ENCODE data around the gene CDH4.

CDH4 gene

DNA sequence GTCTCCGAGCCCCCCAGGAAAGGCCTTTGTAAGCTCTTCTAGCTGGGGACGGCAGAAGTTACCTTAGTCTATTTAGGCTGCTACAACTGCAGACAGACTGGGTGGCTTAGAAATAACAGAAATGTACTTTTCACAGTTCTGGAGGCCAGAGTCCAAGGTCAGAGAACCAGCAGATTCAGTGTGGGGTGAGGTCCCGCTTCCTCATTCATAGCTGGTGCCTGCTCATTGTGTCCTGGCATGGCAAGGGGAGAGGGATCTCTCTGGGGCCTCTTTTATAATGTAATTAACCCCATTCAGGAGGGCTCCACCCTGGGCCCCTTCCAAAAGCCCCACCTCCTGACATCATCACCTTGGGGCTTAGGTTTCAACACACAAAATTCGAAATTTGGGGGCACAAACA is 315.1 kb downstream of the CDH4 start:
- H3K27ac ChIP-seq (ENCODE audit: extremely low read depth, low read depth, low read length) = no peak overlapping the region
- POLR2A ChIA-PET = no interaction called here
- H3K4me3 ChIP-seq (ENCODE audit: low read depth, low read length) = no peak overlapping the region

DNA sequence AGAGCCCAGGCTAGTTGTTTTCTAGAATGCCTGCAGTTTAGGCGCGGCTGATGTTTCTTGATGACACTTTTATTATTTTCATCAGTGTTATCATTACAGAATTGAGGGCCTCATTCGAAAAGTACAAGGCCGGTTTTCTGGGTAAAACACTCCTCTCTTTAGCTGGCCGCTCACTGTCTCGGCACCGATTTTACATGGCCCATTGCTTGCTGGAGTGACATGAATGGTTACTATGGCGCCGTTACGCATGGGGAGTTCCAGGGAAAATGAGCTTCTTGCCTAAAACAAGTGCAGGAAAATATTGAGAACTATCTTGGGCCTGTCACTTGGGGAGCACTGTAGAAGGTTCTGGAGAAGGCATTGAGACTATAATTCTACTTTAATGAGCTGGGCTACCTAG is 317.8 kb downstream of the CDH4 start:
- ChIA-PET CTCF (no interaction called here), POLR2A (no interaction called here)
- Histone ChIP-seq H3K36me3 (ENCODE audit: control insufficient read depth in 2 of 2, insufficient read depth in 1 of 2, low read length in 2 of 2) (no peaks in the 10 kb centered on the region), H3K4me1 (ENCODE audit: control insufficient read depth, insufficient read depth, low read length) (no peaks in the 10 kb centered on the region), H3K27ac (ENCODE audit: extremely low read depth, low read depth, low read length) (no peak overlapping the region), H3K9me3 (ENCODE audit: control insufficient read depth, insufficient read depth, low read depth, low read length) (no peaks in the 10 kb centered on the region), H3K4me3 (ENCODE audit: low read depth, low read length) (no peak overlapping the region)
- TF ChIP-seq ZNF23 (tag by site-specific recombination; IDR thresholded peaks at IDR 0.05; ENCODE audit: borderline replicate concordance) = no peak
- TF ChIP-seq ZNF549 (tag by site-specific recombination; IDR thresholded peaks at IDR 0.05) = no peak
- TF ChIP-seq, protein P1, sequence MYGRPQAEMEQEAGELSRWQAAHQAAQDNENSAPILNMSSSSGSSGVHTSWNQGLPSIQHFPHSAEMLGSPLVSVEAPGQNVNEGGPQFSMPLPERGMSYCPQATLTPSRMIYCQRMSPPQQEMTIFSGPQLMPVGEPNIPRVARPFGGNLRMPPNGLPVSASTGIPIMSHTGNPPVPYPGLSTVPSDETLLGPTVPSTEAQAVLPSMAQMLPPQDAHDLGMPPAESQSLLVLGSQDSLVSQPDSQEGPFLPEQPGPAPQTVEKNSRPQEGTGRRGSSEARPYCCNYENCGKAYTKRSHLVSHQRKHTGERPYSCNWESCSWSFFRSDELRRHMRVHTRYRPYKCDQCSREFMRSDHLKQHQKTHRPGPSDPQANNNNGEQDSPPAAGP (tag by site-specific recombination; IDR thresholded peaks at IDR 0.05) = no peak
- no peak for TF ChIP-seq ZNF223 (tag by site-specific recombination; IDR thresholded peaks at IDR 0.05)
- no peak for TF ChIP-seq ZNF169 (tag by site-specific recombination; IDR thresholded peaks at IDR 0.05)
- TF ChIP-seq RBAK (tag by site-specific recombination; IDR thresholded peaks at IDR 0.05) = no peak
- TF ChIP-seq ZNF341 (tag by site-specific recombination; IDR thresholded peaks at IDR 0.05; ENCODE audit: low read depth) = no peak
- TF ChIP-seq ZNF416 (tag by site-specific recombination; IDR thresholded peaks at IDR 0.05) = no peak
- no peak for TF ChIP-seq ZNF423 (tag by site-specific recombination; IDR thresholded peaks at IDR 0.05)
- no peak for TF ChIP-seq ZNF112 (tag by site-specific recombination; IDR thresholded peaks at IDR 0.05)
- TF ChIP-seq, protein P2, sequence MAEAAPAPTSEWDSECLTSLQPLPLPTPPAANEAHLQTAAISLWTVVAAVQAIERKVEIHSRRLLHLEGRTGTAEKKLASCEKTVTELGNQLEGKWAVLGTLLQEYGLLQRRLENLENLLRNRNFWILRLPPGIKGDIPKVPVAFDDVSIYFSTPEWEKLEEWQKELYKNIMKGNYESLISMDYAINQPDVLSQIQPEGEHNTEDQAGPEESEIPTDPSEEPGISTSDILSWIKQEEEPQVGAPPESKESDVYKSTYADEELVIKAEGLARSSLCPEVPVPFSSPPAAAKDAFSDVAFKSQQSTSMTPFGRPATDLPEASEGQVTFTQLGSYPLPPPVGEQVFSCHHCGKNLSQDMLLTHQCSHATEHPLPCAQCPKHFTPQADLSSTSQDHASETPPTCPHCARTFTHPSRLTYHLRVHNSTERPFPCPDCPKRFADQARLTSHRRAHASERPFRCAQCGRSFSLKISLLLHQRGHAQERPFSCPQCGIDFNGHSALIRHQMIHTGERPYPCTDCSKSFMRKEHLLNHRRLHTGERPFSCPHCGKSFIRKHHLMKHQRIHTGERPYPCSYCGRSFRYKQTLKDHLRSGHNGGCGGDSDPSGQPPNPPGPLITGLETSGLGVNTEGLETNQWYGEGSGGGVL (tag by site-specific recombination; IDR thresholded peaks at IDR 0.05) = no peak
- TF ChIP-seq, protein P3, sequence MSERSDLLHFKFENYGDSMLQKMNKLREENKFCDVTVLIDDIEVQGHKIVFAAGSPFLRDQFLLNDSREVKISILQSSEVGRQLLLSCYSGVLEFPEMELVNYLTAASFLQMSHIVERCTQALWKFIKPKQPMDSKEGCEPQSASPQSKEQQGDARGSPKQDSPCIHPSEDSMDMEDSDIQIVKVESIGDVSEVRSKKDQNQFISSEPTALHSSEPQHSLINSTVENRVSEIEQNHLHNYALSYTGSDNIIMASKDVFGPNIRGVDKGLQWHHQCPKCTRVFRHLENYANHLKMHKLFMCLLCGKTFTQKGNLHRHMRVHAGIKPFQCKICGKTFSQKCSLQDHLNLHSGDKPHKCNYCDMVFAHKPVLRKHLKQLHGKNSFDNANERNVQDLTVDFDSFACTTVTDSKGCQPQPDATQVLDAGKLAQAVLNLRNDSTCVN (tag by site-specific recombination; optimal IDR thresholded peaks at IDR 0.05) = no peak
- no peak for TF ChIP-seq SCRT1 (tag by site-specific recombination; IDR thresholded peaks at IDR 0.05; ENCODE audit: borderline replicate concordance)

More for the DNA sequence above, 315.1 kb downstream of the CDH4 start:
- CTCF ChIA-PET = no interaction called here
- TF ChIP-seq ZNF211 (tag by site-specific recombination; IDR thresholded peaks at IDR 0.05; ENCODE audit: low read depth) = no peak
- Histone ChIP-seq H3K9me3 (ENCODE audit: control insufficient read depth, insufficient read depth, low read depth, low read length) (no peaks in the 10 kb centered on the region), H3K4me1 (ENCODE audit: control insufficient read depth, insufficient read depth, low read length) (no peaks in the 10 kb centered on the region), H3K36me3 (ENCODE audit: control insufficient read depth in 2 of 2, insufficient read depth in 1 of 2, low read length in 2 of 2) (no peaks in the 10 kb centered on the region)

DNA sequence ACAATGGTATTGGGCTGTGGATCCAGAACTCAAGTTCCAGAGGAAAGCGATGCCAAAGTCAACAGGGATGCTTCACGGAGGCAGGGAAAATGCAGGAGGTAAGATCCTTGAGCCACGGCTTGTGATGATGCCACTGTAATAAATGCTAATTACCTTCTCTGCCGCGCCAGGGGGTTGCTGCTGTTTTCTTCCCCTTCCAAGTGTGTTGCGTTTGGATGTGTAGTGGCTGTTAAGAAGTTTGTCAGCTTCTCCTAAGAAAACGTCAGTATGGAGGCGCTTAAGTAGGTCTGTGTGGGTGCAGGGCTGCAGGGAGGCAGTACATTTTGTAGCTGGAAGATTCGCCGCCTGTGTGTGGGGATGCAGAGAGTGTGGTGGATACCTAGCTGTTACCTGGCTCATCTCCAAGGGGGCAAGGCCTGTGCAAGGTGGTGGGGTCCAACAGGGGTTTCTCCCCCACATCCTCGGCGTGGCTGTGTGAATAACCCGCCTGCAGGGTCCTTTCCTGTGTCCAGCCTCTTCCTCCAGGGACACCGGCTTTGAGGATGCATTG is 318.7 kb downstream of the CDH4 start:
- ChIA-PET POLR2A (no interaction called here), CTCF (no interaction called here)
- no peaks in the 10 kb centered on the region for H3K4me1 ChIP-seq (ENCODE audit: control insufficient read depth, insufficient read depth, low read length)
- TF ChIP-seq ZNF175 (tag by site-specific recombination; IDR thresholded peaks at IDR 0.05) (no peak), ZNF549 (tag by site-specific recombination; IDR thresholded peaks at IDR 0.05) (no peak), ZNF132 (tag by site-specific recombination; IDR thresholded peaks at IDR 0.05; ENCODE audit: borderline replicate concordance) (no peak), ZNF366 (tag by site-specific recombination; conservative IDR thresholded peaks at IDR 0.05) (no peak), ZNF354C (tag by site-specific recombination; IDR thresholded peaks at IDR 0.05; ENCODE audit: borderline replicate concordance, low read depth) (no peak), BCL11B (tag by site-specific recombination; IDR thresholded peaks at IDR 0.05; ENCODE audit: low read depth) (no peak), ZNF530 (tag by site-specific recombination; IDR thresholded peaks at IDR 0.05; ENCODE audit: low read depth) (no peak), SP3 (tag by site-specific recombination; IDR thresholded peaks at IDR 0.05) (no peak), SCRT2 (tag by site-specific recombination; IDR thresholded peaks at IDR 0.05) (no peak), ZNF776 (tag by site-specific recombination; IDR thresholded peaks at IDR 0.05; ENCODE audit: borderline replicate concordance) (no peak)
- TF ChIP-seq, protein P4, sequence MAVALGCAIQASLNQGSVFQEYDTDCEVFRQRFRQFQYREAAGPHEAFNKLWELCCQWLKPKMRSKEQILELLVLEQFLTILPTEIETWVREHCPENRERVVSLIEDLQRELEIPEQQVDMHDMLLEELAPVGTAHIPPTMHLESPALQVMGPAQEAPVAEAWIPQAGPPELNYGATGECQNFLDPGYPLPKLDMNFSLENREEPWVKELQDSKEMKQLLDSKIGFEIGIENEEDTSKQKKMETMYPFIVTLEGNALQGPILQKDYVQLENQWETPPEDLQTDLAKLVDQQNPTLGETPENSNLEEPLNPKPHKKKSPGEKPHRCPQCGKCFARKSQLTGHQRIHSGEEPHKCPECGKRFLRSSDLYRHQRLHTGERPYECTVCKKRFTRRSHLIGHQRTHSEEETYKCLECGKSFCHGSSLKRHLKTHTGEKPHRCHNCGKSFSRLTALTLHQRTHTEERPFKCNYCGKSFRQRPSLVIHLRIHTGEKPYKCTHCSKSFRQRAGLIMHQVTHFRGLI (tag by site-specific recombination; IDR thresholded peaks at IDR 0.05) = no peak
- TF ChIP-seq, protein P5, sequence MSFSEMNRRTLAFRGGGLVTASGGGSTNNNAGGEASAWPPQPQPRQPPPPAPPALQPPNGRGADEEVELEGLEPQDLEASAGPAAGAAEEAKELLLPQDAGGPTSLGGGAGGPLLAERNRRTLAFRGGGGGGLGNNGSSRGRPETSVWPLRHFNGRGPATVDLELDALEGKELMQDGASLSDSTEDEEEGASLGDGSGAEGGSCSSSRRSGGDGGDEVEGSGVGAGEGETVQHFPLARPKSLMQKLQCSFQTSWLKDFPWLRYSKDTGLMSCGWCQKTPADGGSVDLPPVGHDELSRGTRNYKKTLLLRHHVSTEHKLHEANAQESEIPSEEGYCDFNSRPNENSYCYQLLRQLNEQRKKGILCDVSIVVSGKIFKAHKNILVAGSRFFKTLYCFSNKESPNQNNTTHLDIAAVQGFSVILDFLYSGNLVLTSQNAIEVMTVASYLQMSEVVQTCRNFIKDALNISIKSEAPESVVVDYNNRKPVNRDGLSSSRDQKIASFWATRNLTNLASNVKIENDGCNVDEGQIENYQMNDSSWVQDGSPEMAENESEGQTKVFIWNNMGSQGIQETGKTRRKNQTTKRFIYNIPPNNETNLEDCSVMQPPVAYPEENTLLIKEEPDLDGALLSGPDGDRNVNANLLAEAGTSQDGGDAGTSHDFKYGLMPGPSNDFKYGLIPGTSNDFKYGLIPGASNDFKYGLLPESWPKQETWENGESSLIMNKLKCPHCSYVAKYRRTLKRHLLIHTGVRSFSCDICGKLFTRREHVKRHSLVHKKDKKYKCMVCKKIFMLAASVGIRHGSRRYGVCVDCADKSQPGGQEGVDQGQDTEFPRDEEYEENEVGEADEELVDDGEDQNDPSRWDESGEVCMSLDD (tag by site-specific recombination; IDR thresholded peaks at IDR 0.05) = no peak

More for the DNA sequence above, 318.7 kb downstream of the CDH4 start:
- Histone ChIP-seq H3K9me3 (ENCODE audit: control insufficient read depth, insufficient read depth, low read depth, low read length) (no peaks in the 10 kb centered on the region), H3K36me3 (ENCODE audit: control insufficient read depth in 2 of 2, insufficient read depth in 1 of 2, low read length in 2 of 2) (no peaks in the 10 kb centered on the region), H3K27ac (ENCODE audit: extremely low read depth, low read depth, low read length) (no peak overlapping the region), H3K4me3 (ENCODE audit: low read depth, low read length) (no peak overlapping the region)
